Measurements from ENCODE around the gene SEPTIN7.

SEPTIN7 gene

GRCh38 chr7:35781200-35781701 lies 19.6 kb upstream of the SEPTIN7 start:
- no peak overlapping the region for H2BK120ac ChIP-seq (ENCODE audit: insufficient read depth, low read length, poor library complexity)
- H3K14ac ChIP-seq (ENCODE audit: low read length) = no peak overlapping the region
- no peak overlapping the region for H3K27ac ChIP-seq (ENCODE audit: low read depth, low read length)
- DNase-seq = no peak
- no CpG with 5 or more reads among the region's 3 CpGs for WGBS (ENCODE audit: extremely low coverage, insufficient coverage, insufficient read length)
- no peak overlapping the region for H3K4me3 ChIP-seq (ENCODE audit: low read depth, low read length)
- no peak overlapping the region for H4K12ac ChIP-seq (ENCODE audit: low read depth, low read length)
- no peak overlapping the region for H2AFZ ChIP-seq (ENCODE audit: insufficient read depth, low read length, poor library complexity)
- no peak overlapping the region for H3K23ac ChIP-seq (ENCODE audit: low read length)
- H3K4ac ChIP-seq (ENCODE audit: low read depth, low read length) = no peak overlapping the region
- no peak overlapping the region for H3K4me2 ChIP-seq (ENCODE audit: low read length)
- H3K9ac ChIP-seq (ENCODE audit: low read length) = no peak overlapping the region
- no peaks in the 10 kb centered on the region for H3K79me2 ChIP-seq (ENCODE audit: control insufficient read depth, insufficient read depth, low read length, poor library complexity)
- H3K18ac ChIP-seq (ENCODE audit: low read length) = no peak overlapping the region
- H4K91ac ChIP-seq (ENCODE audit: low read depth, low read length) = no peak overlapping the region
- no peaks in the 10 kb centered on the region for H3K36me3 ChIP-seq (ENCODE audit: control insufficient read depth in 1 of 2, insufficient read depth in 2 of 2, low read length in 2 of 2)
- H3K27me3 ChIP-seq (ENCODE audit: insufficient read depth, low read length) = no peaks in the 10 kb centered on the region
- no peaks in the 10 kb centered on the region for H3K9me3 ChIP-seq (ENCODE audit: insufficient read depth, low read depth, low read length)
- no peaks in the 10 kb centered on the region for H3K79me1 ChIP-seq (ENCODE audit: low read length)
- H2AK5ac ChIP-seq (ENCODE audit: low read length) = no peak overlapping the region
- no peak overlapping the region for H2BK5ac ChIP-seq (ENCODE audit: low read depth, low read length, poor library complexity)
- H2BK12ac ChIP-seq (ENCODE audit: low read length) = no peak overlapping the region
- no peaks in the 10 kb centered on the region for H3K4me1 ChIP-seq (ENCODE audit: control insufficient read depth in 1 of 2, insufficient read depth in 2 of 2, low read length in 2 of 2)
- no peak overlapping the region for H4K8ac ChIP-seq (ENCODE audit: low read depth, low read length)

- no peak overlapping the region for H3K4me2 ChIP-seq (ENCODE audit: low read length)
- H3K79me1 ChIP-seq (ENCODE audit: low read length) = no peaks in the 10 kb centered on the region
These were observed 18.9 kb upstream of the SEPTIN7 start for GRCh38 chr7:35781767-35782515.

GRCh38 chr7:35784332-35784731 lies 16.5 kb upstream of the SEPTIN7 start:
- Histone ChIP-seq H3K4ac (ENCODE audit: low read depth, low read length) (no peak overlapping the region), H4K91ac (ENCODE audit: low read depth, low read length) (no peak overlapping the region), H3K36me3 (ENCODE audit: control insufficient read depth in 1 of 2, insufficient read depth in 2 of 2, low read length in 2 of 2) (no peaks in the 10 kb centered on the region), H2AK5ac (ENCODE audit: low read length) (no peak overlapping the region), H3K27ac (ENCODE audit: low read depth, low read length) (no peak overlapping the region), H3K9ac (ENCODE audit: low read length) (no peak overlapping the region), H3K4me2 (ENCODE audit: low read length) (no peak overlapping the region), H2BK120ac (ENCODE audit: insufficient read depth, low read length, poor library complexity) (no peak overlapping the region), H4K12ac (ENCODE audit: low read depth, low read length) (no peak overlapping the region), H2BK12ac (ENCODE audit: low read length) (no peak overlapping the region), H3K14ac (ENCODE audit: low read length) (no peak overlapping the region), H3K79me1 (ENCODE audit: low read length) (no peaks in the 10 kb centered on the region), H3K27me3 (ENCODE audit: insufficient read depth, low read length) (no peaks in the 10 kb centered on the region), H2AFZ (ENCODE audit: insufficient read depth, low read length, poor library complexity) (no peak overlapping the region), H3K18ac (ENCODE audit: low read length) (no peak overlapping the region), H3K79me2 (ENCODE audit: control insufficient read depth, insufficient read depth, low read length, poor library complexity) (no peaks in the 10 kb centered on the region), H3K4me3 (ENCODE audit: low read depth, low read length) (no peak overlapping the region), H2BK5ac (ENCODE audit: low read depth, low read length, poor library complexity) (no peak overlapping the region), H3K4me1 (ENCODE audit: control insufficient read depth in 1 of 2, insufficient read depth in 2 of 2, low read length in 2 of 2) (no peaks in the 10 kb centered on the region), H4K8ac (ENCODE audit: low read depth, low read length) (no peak overlapping the region), H3K9me3 (ENCODE audit: insufficient read depth, low read depth, low read length) (no peaks in the 10 kb centered on the region), H3K23ac (ENCODE audit: low read length) (no peak overlapping the region)
- no peak for DNase-seq
- no CpG with 5 or more reads among the region's 3 CpGs for WGBS (ENCODE audit: extremely low coverage, insufficient coverage, insufficient read length)

More at GRCh38 chr7:35781767-35782515, 18.9 kb upstream of the SEPTIN7 start:
- Histone ChIP-seq H2BK120ac (ENCODE audit: insufficient read depth, low read length, poor library complexity) (no peak overlapping the region), H3K4me3 (ENCODE audit: low read depth, low read length) (no peak overlapping the region), H3K9me3 (ENCODE audit: insufficient read depth, low read depth, low read length) (no peaks in the 10 kb centered on the region), H2AK5ac (ENCODE audit: low read length) (no peak overlapping the region), H3K23ac (ENCODE audit: low read length) (no peak overlapping the region), H4K91ac (ENCODE audit: low read depth, low read length) (no peak overlapping the region), H2AFZ (ENCODE audit: insufficient read depth, low read length, poor library complexity) (no peak overlapping the region), H3K4ac (ENCODE audit: low read depth, low read length) (no peak overlapping the region), H3K14ac (ENCODE audit: low read length) (no peak overlapping the region), H3K18ac (ENCODE audit: low read length) (no peak overlapping the region), H3K36me3 (ENCODE audit: control insufficient read depth in 1 of 2, insufficient read depth in 2 of 2, low read length in 2 of 2) (no peaks in the 10 kb centered on the region), H3K9ac (ENCODE audit: low read length) (no peak overlapping the region), H3K4me1 (ENCODE audit: control insufficient read depth in 1 of 2, insufficient read depth in 2 of 2, low read length in 2 of 2) (no peaks in the 10 kb centered on the region), H3K27me3 (ENCODE audit: insufficient read depth, low read length) (no peaks in the 10 kb centered on the region), H4K8ac (ENCODE audit: low read depth, low read length) (no peak overlapping the region), H2BK5ac (ENCODE audit: low read depth, low read length, poor library complexity) (no peak overlapping the region), H2BK12ac (ENCODE audit: low read length) (no peak overlapping the region), H3K27ac (ENCODE audit: low read depth, low read length) (no peak overlapping the region), H4K12ac (ENCODE audit: low read depth, low read length) (no peak overlapping the region), H3K79me2 (ENCODE audit: control insufficient read depth, insufficient read depth, low read length, poor library complexity) (no peaks in the 10 kb centered on the region)
- no peak for DNase-seq
- WGBS (ENCODE audit: extremely low coverage, insufficient coverage, insufficient read length) = no CpG with 5 or more reads among the region's 9 CpGs

- no peak overlapping the region for H3K18ac ChIP-seq (ENCODE audit: low read length)
- no peaks in the 10 kb centered on the region for H3K4me1 ChIP-seq (ENCODE audit: control insufficient read depth in 1 of 2, insufficient read depth in 2 of 2, low read length in 2 of 2)
- no peaks in the 10 kb centered on the region for H3K79me1 ChIP-seq (ENCODE audit: low read length)
- H3K4ac ChIP-seq (ENCODE audit: low read depth, low read length) = no peak overlapping the region
- no peak overlapping the region for H3K4me3 ChIP-seq (ENCODE audit: low read depth, low read length)
- no peak overlapping the region for H3K14ac ChIP-seq (ENCODE audit: low read length)
- no peak overlapping the region for H2AFZ ChIP-seq (ENCODE audit: insufficient read depth, low read length, poor library complexity)
- no peaks in the 10 kb centered on the region for H3K9me3 ChIP-seq (ENCODE audit: insufficient read depth, low read depth, low read length)
- no peaks in the 10 kb centered on the region for H3K36me3 ChIP-seq (ENCODE audit: control insufficient read depth in 1 of 2, insufficient read depth in 2 of 2, low read length in 2 of 2)
- no peak overlapping the region for H4K91ac ChIP-seq (ENCODE audit: low read depth, low read length)
- H2AK5ac ChIP-seq (ENCODE audit: low read length) = no peak overlapping the region
- no peaks in the 10 kb centered on the region for H3K27me3 ChIP-seq (ENCODE audit: insufficient read depth, low read length)
- H2BK12ac ChIP-seq (ENCODE audit: low read length) = no peak overlapping the region
- no peak overlapping the region for H2BK5ac ChIP-seq (ENCODE audit: low read depth, low read length, poor library complexity)
- H3K79me2 ChIP-seq (ENCODE audit: control insufficient read depth, insufficient read depth, low read length, poor library complexity) = no peaks in the 10 kb centered on the region
- no peak overlapping the region for H3K23ac ChIP-seq (ENCODE audit: low read length)
- H3K9ac ChIP-seq (ENCODE audit: low read length) = no peak overlapping the region
- WGBS (ENCODE audit: extremely low coverage, insufficient coverage, insufficient read length) = no CpG with 5 or more reads among the region's 2 CpGs
- no peak for DNase-seq
- H4K8ac ChIP-seq (ENCODE audit: low read depth, low read length) = no peak overlapping the region
- H3K27ac ChIP-seq (ENCODE audit: low read depth, low read length) = no peak overlapping the region
- H4K12ac ChIP-seq (ENCODE audit: low read depth, low read length) = no peak overlapping the region
- H2BK120ac ChIP-seq (ENCODE audit: insufficient read depth, low read length, poor library complexity) = no peak overlapping the region
- H3K4me2 ChIP-seq (ENCODE audit: low read length) = no peak overlapping the region
These were observed 15.6 kb upstream of the SEPTIN7 start for GRCh38 chr7:35785250-35785649.
